ENCODE data around the gene CDHR5. TPM values are rescaled to one million over a fixed set of nuclear protein-coding genes. Genes with fewer than 3 reads are reported as not detected.

CDHR5 gene
- total RNA-seq, 1 donor from 2014 or later, result not detected

GRCh38 chr11:662689-663274 is 38.0 kb upstream of the CDHR5 start:
- no peaks in the 10 kb centered on the region for H3K27me3 ChIP-seq (ENCODE audit: low read depth)
- no peak overlapping the region for H3K27ac ChIP-seq (replicated peaks)
- no peak overlapping the region for H3K4me3 ChIP-seq
- peak; percentile 77 for TF ChIP-seq CTCF (IDR thresholded peaks at IDR 0.05; ENCODE audit: borderline replicate concordance)
- peaks cover 24% of the 10 kb centered on the region for H3K4me1 ChIP-seq
- DNase-seq, result peak; percentile 59
- no peaks in the 10 kb centered on the region for H3K9me3 ChIP-seq (replicated peaks)
- peaks cover 38% of the 10 kb centered on the region for H3K36me3 ChIP-seq
- intact Hi-C loops (cut with micrococcal nuclease), result loop anchor here (10.0 kb wide), 1 partner anchor 62 kb away; no protein-coding TSS in a partner anchor

- Histone ChIP-seq H3K27ac (replicated peaks) (peak overlapping the region; percentile 10), H3K4me1 (peaks cover 20% of the 10 kb centered on the region), H3K27me3 (ENCODE audit: low read depth) (no peaks in the 10 kb centered on the region), H3K4me3 (no peak overlapping the region), H3K9me3 (replicated peaks) (no peaks in the 10 kb centered on the region), H3K36me3 (peaks cover 47% of the 10 kb centered on the region)
- no peak for DNase-seq
- TF ChIP-seq CTCF (IDR thresholded peaks at IDR 0.05; ENCODE audit: borderline replicate concordance), result no peak
- intact Hi-C loops (cut with micrococcal nuclease), result loop anchor here (10.0 kb wide), 1 partner anchor 64 kb away; no protein-coding TSS in a partner anchor
These were observed 36.1 kb upstream of the CDHR5 start for GRCh38 chr11:660681-661444.

GRCh38 chr11:660281-660680 is 35.5 kb upstream of the CDHR5 start:
- Histone ChIP-seq H3K27ac (replicated peaks) (no peak overlapping the region), H3K27me3 (ENCODE audit: low read depth) (no peaks in the 10 kb centered on the region), H3K9me3 (replicated peaks) (no peaks in the 10 kb centered on the region), H3K36me3 (peaks cover 50% of the 10 kb centered on the region), H3K4me3 (no peak overlapping the region), H3K4me1 (peaks cover 15% of the 10 kb centered on the region)
- intact Hi-C loops (cut with micrococcal nuclease), result loop anchor here (10.0 kb wide), 1 partner anchor 65 kb away; no protein-coding TSS in a partner anchor
- no peak for TF ChIP-seq CTCF (IDR thresholded peaks at IDR 0.05; ENCODE audit: borderline replicate concordance)
- DNase-seq, result no peak

GRCh38 chr11:659532-660085 is 34.9 kb upstream of the CDHR5 start:
- Histone ChIP-seq H3K4me1 (peaks cover 15% of the 10 kb centered on the region), H3K36me3 (peaks cover 53% of the 10 kb centered on the region), H3K9me3 (replicated peaks) (no peaks in the 10 kb centered on the region), H3K27ac (replicated peaks) (no peak overlapping the region), H3K27me3 (ENCODE audit: low read depth) (no peaks in the 10 kb centered on the region), H3K4me3 (no peak overlapping the region)
- intact Hi-C loops (cut with micrococcal nuclease), result loop anchor here (10.0 kb wide), 1 partner anchor 65 kb away; no protein-coding TSS in a partner anchor
- no peak for TF ChIP-seq CTCF (IDR thresholded peaks at IDR 0.05; ENCODE audit: borderline replicate concordance)
- no peak for DNase-seq

- DNase-seq, result no peak
- Histone ChIP-seq H3K4me1 (peaks cover 11% of the 10 kb centered on the region), H3K36me3 (peaks cover 48% of the 10 kb centered on the region), H3K27me3 (ENCODE audit: low read depth) (no peaks in the 10 kb centered on the region), H3K4me3 (no peak overlapping the region), H3K27ac (replicated peaks) (no peak overlapping the region), H3K9me3 (replicated peaks) (no peaks in the 10 kb centered on the region)
- no peak for TF ChIP-seq CTCF (IDR thresholded peaks at IDR 0.05; ENCODE audit: borderline replicate concordance)
- intact Hi-C loops (cut with micrococcal nuclease), result no loop called here
These were observed 33.0 kb upstream of the CDHR5 start for GRCh38 chr11:657691-658126.

Data from left ventricle myocardium inferior (tissue), 1 donor.